ENCODE results near the gene TSSK2. TPM values are rescaled to one million over a fixed set of nuclear protein-coding genes. Genes with fewer than 3 reads are reported as not detected.

The TSSK2 gene
- polyA plus RNA-seq, 1 donor from 2014 or later: not detected

DNA sequence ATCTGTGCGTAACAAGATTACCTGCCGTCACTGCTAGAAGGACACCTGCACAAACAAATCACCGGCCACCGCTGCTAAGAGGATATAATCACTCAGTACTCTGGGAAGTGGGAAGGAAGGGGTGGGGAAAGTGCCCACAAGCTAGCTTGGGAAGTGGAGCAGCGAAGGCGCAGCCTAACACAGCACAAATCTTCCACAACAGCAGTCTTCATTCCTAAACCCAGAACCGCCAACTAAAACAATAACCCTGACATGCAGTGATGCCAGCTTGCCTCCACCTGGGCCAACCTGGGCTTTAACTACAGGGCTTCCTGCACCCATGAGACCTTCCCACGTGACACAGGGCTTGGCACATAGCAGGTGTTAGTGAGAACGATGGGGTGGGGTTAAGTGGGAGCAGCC is 14.0 kb upstream of the TSSK2 start:
- H3K27me3 ChIP-seq (ENCODE audit: insufficient read depth, low read depth, low read length): no peaks in the 10 kb centered on the region
- H4K20me1 ChIP-seq (ENCODE audit: insufficient read depth): peaks cover 5% of the 10 kb centered on the region
- TF ChIP-seq EZH2 (IDR thresholded peaks at IDR 0.05; ENCODE audit: borderline replicate concordance, insufficient read depth, low read length, poor library complexity, severe bottlenecking) (no peak), EP300 (conservative IDR thresholded peaks at IDR 0.05; ENCODE audit: poor library complexity, severe bottlenecking) (peak; percentile 19), SMC3 (conservative IDR thresholded peaks at IDR 0.05; ENCODE audit: poor library complexity) (no peak), RAD21 (conservative IDR thresholded peaks at IDR 0.05) (no peak)
- H3K4me3 ChIP-seq (ENCODE audit: low read length): peak overlapping the region; percentile 21
- H3K9me2 ChIP-seq (ENCODE audit: insufficient read depth, low read length): no peaks in the 10 kb centered on the region
- no peak overlapping the region for H2AFZ ChIP-seq (ENCODE audit: low read depth, low read length)
- no peak overlapping the region for H3K9ac ChIP-seq (ENCODE audit: low read length)
- H3K9me3 ChIP-seq (ENCODE audit: low read length): no peaks in the 10 kb centered on the region
- H3F3A ChIP-seq (ENCODE audit: insufficient read depth, low read length, poor library complexity, severe bottlenecking): no peaks in the 10 kb centered on the region
- peaks cover 91% of the 10 kb centered on the region for H3K79me2 ChIP-seq (replicated peaks; ENCODE audit: insufficient read depth, low read length)
- no peak overlapping the region for H3K4me2 ChIP-seq (ENCODE audit: low read length)
- H3K36me3 ChIP-seq (ENCODE audit: insufficient read depth, low read length): no peaks in the 10 kb centered on the region
- no peak overlapping the region for H3K27ac ChIP-seq (ENCODE audit: low read length)

GRCh38 chr22:19118329-19118880 is 12.7 kb upstream of the TSSK2 start:
- Histone ChIP-seq H3K27ac (ENCODE audit: low read length) (no peak overlapping the region), H2AFZ (ENCODE audit: low read depth, low read length) (no peak overlapping the region), H3K4me3 (ENCODE audit: low read length) (no peak overlapping the region), H3F3A (ENCODE audit: insufficient read depth, low read length, poor library complexity, severe bottlenecking) (no peaks in the 10 kb centered on the region), H4K20me1 (ENCODE audit: insufficient read depth) (peaks cover 5% of the 10 kb centered on the region), H3K9ac (ENCODE audit: low read length) (no peak overlapping the region), H3K27me3 (ENCODE audit: insufficient read depth, low read depth, low read length) (no peaks in the 10 kb centered on the region), H3K4me2 (ENCODE audit: low read length) (no peak overlapping the region), H3K9me2 (ENCODE audit: insufficient read depth, low read length) (no peaks in the 10 kb centered on the region), H3K79me2 (replicated peaks; ENCODE audit: insufficient read depth, low read length) (peaks cover 81% of the 10 kb centered on the region), H3K9me3 (ENCODE audit: low read length) (no peaks in the 10 kb centered on the region), H3K36me3 (ENCODE audit: insufficient read depth, low read length) (no peaks in the 10 kb centered on the region)
- no peak for TF ChIP-seq RAD21 (conservative IDR thresholded peaks at IDR 0.05)
- no peak for TF ChIP-seq TAF1 (IDR thresholded peaks at IDR 0.05; ENCODE audit: low read depth)

GRCh38 chr22:19119949-19120348 is 11.2 kb upstream of the TSSK2 start:
- H3F3A ChIP-seq (ENCODE audit: insufficient read depth, low read length, poor library complexity, severe bottlenecking): no peaks in the 10 kb centered on the region
- no peaks in the 10 kb centered on the region for H3K9me2 ChIP-seq (ENCODE audit: insufficient read depth, low read length)
- no peak overlapping the region for H2AFZ ChIP-seq (ENCODE audit: low read depth, low read length)
- no peaks in the 10 kb centered on the region for H3K36me3 ChIP-seq (ENCODE audit: insufficient read depth, low read length)
- H4K20me1 ChIP-seq (ENCODE audit: insufficient read depth): peaks cover 5% of the 10 kb centered on the region
- no peak overlapping the region for H3K27ac ChIP-seq (ENCODE audit: low read length)
- H3K9me3 ChIP-seq (ENCODE audit: low read length): no peaks in the 10 kb centered on the region
- H3K27me3 ChIP-seq (ENCODE audit: insufficient read depth, low read depth, low read length): no peaks in the 10 kb centered on the region
- H3K4me2 ChIP-seq (ENCODE audit: low read length): no peak overlapping the region
- no peak for TF ChIP-seq SMC3 (conservative IDR thresholded peaks at IDR 0.05; ENCODE audit: poor library complexity)
- TF ChIP-seq EZH2 (IDR thresholded peaks at IDR 0.05; ENCODE audit: borderline replicate concordance, insufficient read depth, low read length, poor library complexity, severe bottlenecking): no peak
- no peak for TF ChIP-seq EP300 (conservative IDR thresholded peaks at IDR 0.05; ENCODE audit: poor library complexity, severe bottlenecking)
- TF ChIP-seq, protein P1, sequence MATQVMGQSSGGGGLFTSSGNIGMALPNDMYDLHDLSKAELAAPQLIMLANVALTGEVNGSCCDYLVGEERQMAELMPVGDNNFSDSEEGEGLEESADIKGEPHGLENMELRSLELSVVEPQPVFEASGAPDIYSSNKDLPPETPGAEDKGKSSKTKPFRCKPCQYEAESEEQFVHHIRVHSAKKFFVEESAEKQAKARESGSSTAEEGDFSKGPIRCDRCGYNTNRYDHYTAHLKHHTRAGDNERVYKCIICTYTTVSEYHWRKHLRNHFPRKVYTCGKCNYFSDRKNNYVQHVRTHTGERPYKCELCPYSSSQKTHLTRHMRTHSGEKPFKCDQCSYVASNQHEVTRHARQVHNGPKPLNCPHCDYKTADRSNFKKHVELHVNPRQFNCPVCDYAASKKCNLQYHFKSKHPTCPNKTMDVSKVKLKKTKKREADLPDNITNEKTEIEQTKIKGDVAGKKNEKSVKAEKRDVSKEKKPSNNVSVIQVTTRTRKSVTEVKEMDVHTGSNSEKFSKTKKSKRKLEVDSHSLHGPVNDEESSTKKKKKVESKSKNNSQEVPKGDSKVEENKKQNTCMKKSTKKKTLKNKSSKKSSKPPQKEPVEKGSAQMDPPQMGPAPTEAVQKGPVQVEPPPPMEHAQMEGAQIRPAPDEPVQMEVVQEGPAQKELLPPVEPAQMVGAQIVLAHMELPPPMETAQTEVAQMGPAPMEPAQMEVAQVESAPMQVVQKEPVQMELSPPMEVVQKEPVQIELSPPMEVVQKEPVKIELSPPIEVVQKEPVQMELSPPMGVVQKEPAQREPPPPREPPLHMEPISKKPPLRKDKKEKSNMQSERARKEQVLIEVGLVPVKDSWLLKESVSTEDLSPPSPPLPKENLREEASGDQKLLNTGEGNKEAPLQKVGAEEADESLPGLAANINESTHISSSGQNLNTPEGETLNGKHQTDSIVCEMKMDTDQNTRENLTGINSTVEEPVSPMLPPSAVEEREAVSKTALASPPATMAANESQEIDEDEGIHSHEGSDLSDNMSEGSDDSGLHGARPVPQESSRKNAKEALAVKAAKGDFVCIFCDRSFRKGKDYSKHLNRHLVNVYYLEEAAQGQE (IDR thresholded peaks at IDR 0.05; ENCODE audit: borderline replicate concordance): no peak
- TF ChIP-seq CTCF (IDR thresholded peaks at IDR 0.05; ENCODE audit: poor library complexity, severe bottlenecking): no peak
- no peak for TF ChIP-seq POLR2AphosphoS5 (IDR thresholded peaks at IDR 0.05)
- TF ChIP-seq RAD21 (conservative IDR thresholded peaks at IDR 0.05): no peak
- no peak for TF ChIP-seq TAF1 (IDR thresholded peaks at IDR 0.05; ENCODE audit: low read depth)
- no peak for TF ChIP-seq MXI1 (conservative IDR thresholded peaks at IDR 0.05; ENCODE audit: poor library complexity, severe bottlenecking)
- peak overlapping the region; percentile 99 for H3K4me3 ChIP-seq (ENCODE audit: low read length)
- peaks cover 66% of the 10 kb centered on the region for H3K79me2 ChIP-seq (replicated peaks; ENCODE audit: insufficient read depth, low read length)
- no peak overlapping the region for H3K9ac ChIP-seq (ENCODE audit: low read length)

Data from neural cell (in vitro differentiated cells).